ENCODE data around the gene METRN.

Gene METRN

DNA sequence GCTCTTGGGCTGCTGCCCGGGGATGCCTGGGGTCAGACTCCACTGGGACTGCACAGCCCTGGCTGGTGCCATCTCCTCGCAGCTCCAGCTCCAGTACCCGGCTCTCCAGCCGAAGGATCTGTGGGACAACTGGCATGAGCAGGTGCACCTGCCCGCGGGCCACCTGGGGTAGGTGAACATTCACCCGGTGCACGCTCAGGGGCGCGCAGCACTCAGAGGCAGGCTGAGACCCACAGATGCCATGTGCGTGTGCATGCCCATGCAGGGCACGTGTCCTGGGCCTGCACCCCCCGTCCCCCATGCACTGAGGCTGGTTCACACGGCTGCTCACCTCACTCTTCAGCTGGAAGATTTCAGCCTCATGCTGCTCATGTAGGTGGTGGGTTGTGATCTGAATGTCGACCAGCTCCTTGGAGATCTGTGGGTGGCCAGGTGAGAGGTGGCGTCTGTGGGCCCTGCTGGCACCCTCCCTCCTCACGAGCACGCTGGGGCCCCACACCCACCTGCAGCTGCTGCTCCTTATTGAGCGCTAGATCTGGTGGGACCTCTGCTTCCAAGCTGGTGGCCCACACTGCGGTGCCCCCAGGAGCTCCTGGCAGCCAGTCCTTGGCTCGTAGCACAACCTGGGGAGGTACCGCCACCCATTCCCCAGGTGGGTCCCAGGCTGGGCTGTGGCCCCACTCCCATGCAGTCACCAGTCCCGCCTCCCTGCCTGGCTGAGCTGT, 10.7 kb downstream of the METRN start:
- TF ChIP-seq GATA2 (IDR thresholded peaks at IDR 0.05; ENCODE audit: low read depth, low read length) (no peak), GATA3 (IDR thresholded peaks at IDR 0.05; ENCODE audit: low read depth, low read length) (no peak)

DNA sequence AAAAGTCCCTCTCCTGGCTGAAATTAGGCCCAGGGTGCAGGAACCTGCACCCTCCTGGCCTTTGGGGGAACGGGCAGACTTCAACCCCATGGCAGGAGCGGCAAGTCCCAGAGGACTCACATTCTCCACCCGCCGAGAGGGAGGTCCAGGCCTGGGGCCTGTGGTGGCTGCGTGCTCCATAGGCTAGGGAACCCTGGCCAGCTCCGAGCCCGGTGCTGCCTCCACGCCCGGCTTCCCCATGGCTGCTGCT, 11.2 kb downstream of the METRN start:
- no peak for TF ChIP-seq GATA3 (IDR thresholded peaks at IDR 0.05; ENCODE audit: low read depth, low read length)
- no peak for TF ChIP-seq GATA2 (IDR thresholded peaks at IDR 0.05; ENCODE audit: low read depth, low read length)

DNA sequence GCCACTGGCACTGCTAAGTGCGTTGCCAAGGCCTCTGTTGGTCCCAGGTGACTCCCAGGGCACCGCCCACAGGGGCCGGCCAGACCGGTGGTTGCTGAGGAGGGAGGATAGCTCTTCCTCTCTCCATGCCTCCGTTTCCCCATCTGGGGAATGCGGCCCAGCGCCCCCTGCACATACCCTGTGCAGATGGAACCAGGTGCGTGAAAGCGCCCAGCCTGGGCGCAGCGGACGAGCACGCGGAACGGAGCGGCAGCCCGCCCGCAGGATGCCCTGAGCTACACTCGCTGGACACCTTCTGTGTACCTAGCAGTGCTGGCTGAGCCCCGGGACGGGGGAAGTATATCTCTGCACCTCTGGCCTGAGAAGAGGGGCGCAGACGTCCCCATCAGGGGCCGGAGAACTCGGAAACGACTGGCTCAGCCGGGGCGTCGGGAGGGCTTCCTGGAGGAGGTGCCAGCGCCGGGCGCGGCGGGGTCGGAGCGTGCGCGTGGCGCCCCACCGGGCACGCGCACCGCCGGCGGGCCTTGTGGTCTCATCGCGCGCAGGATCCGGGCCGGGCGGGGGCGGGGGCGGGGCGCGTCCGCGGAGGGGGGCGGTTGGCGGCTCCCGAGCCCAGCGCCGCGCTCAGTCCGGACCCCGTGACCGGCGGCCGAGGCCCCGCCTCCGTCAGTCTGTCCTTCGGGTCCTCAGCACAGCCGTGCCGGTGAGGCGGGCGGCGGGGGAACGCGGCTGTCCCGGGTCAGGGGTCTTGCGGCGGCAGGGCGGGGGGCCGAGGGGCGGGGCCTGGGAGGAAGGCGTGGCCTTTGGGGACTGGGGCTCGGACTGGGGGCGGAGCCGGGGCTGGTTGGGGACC, 11.7 kb downstream of the METRN start, which contains the start of the genes CCDC78 and HAGHL:
TSS of gene CCDC78 (minus strand) at position 6 of the 853 bp plus-strand sequence. CDS start 76 bp downstream, outside the sequence.
TSS of gene HAGHL (plus strand) at position 669 of the 853 bp plus-strand sequence. CDS start 404 bp downstream, outside the sequence.
- TF ChIP-seq GATA3 (IDR thresholded peaks at IDR 0.05; ENCODE audit: low read depth, low read length) (no peak), GATA2 (IDR thresholded peaks at IDR 0.05; ENCODE audit: low read depth, low read length) (no peak)

DNA sequence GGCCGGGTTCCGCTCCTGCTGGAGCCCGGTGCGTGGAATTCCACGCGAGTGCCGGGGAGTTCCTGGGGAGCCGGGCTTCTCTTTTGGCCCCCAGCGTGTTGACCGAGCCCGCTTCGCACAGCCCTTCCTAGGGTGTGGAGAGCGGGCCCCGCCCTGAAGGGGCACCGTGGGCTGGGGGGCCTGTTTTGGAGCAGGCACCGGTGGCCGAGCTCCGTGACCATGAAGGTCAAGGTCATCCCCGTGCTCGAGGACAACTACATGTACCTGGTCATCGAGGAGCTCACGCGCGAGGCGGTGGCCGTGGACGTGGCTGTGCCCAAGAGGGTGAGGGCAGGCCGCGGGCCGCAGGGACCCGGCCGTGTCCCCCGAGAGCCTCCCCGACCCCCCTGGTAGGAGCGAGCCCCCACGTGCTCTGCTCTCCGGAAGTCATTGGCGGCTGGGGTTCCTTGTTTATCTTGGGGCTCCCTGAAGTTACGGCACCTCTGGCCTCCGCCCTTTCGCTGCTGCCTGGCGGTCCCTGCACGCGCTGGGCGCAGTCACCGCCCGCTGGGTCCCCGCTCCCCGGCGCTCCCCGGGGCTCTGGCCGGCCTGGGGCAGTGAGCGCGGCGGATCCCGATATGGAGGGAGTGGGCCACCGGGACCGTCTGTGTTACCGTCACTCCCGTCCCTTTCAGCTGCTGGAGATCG, 12.5 kb downstream of the METRN start:
- TF ChIP-seq GATA2 (IDR thresholded peaks at IDR 0.05; ENCODE audit: low read depth, low read length), result no peak
- no peak for TF ChIP-seq GATA3 (IDR thresholded peaks at IDR 0.05; ENCODE audit: low read depth, low read length)

DNA sequence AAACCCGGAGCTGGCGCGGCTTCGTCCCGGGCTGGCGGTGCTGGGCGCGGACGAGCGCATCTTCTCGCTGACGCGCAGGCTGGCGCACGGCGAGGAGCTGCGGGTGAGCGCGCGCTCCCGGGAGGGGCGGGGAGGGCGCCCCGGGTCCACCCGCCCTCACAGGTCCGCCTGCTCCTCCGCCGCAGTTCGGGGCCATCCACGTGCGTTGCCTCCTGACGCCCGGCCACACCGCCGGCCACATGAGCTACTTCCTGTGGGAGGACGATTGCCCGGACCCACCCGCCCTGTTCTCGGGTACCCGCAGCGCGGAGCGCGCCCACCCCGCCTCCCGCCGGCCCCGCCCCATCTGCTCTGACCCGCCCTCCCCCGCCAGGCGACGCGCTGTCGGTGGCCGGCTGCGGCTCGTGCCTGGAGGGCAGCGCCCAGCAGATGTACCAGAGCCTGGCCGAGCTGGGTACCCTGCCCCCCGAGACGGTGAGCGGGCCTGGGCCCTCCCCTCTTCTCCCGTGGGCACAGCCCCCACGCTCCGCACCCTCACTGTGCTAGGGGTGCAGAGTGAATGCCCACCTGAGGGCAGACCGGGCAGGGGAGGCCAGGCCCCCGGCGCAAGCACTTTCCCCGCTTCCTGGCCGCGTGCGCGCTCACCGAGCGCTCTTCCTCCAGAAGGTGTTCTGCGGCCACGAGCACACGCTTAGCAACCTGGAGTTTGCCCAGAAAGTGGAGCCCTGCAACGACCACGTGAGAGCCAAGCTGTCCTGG, 13.4 kb downstream of the METRN start:
- TF ChIP-seq GATA3 (IDR thresholded peaks at IDR 0.05; ENCODE audit: low read depth, low read length) (no peak), GATA2 (IDR thresholded peaks at IDR 0.05; ENCODE audit: low read depth, low read length) (no peak)

DNA sequence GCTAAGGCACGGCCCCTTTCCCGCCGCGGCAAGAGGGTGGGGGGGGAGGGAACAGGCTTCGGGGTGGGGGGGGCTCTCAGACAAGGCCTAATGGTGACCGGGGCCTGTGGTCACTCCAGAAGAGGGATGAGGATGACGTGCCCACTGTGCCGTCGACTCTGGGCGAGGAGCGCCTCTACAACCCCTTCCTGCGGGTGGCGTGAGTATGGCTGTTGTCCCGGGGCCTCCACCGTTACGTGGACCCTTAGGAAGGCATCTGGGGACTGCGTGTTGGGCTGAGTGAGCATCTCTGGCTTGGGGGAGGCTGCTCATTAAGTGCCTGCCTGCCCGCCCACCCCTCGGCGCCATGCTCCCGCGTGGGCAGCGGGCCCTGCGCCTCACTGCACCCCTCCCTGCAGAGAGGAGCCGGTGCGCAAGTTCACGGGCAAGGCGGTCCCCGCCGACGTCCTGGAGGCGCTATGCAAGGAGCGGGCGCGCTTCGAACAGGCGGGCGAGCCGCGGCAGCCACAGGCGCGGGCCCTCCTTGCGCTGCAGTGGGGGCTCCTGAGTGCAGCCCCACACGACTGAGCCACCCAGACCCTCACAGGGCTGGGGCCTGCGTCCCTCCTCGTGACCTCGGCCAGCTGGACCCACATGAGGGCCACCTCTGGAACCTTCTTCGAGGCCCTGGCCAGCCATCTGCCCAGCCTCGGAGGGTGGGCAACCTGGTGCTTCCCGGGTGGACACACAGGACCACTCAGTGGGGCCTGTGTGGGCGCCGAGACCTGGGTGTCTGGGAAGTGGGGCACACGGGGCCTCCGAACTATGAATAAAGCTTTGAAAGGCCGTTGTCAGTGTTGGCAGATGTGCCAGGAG, 14.2 kb downstream of the METRN start:
- no peak for TF ChIP-seq GATA3 (IDR thresholded peaks at IDR 0.05; ENCODE audit: low read depth, low read length)

DNA sequence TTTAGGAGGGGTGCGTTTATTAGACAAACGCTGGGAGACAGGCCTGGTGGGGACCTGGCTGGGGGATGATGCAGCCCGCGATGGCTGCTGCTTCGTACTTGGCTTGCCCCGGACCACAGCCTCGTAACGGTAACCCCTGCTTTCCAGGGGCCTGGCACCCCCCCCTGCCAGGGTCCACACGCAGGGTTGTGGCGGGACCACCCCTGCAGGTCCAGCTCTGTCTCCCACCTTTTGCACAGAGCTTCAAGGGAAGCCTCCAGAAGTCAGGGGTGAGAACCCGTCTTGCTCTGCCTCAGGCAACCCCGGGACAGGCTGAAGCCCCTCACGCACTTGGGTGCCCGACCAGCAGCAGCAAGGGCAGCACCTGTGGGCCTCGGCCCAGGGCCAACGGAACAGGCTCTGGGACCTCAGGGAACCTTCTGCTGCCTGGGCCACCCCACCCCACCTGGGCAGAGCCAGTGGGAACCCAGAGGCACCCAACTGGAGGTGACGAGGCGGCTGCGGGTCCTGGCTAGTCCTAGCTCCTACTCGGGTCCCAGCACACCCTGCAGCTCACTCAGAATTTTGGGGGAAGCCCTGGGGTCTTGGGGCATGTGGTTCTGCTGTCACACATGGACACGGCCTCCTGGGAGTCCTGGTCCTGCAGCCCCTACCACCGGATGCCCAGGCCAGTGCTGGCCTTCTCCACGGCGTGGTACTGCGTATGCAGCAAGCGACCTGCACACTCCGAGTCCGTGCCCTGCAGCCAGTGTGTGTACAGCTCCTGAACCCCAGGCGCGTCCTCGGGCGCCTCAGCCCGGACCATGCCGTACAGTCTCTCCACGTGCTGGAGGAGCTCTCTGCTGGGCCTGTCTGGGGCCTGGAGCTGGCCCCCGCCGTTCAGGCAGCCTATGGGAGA, 15.1 kb downstream of the METRN start:
- TF ChIP-seq GATA2 (IDR thresholded peaks at IDR 0.05; ENCODE audit: low read depth, low read length) (no peak), GATA3 (IDR thresholded peaks at IDR 0.05; ENCODE audit: low read depth, low read length) (no peak)

DNA sequence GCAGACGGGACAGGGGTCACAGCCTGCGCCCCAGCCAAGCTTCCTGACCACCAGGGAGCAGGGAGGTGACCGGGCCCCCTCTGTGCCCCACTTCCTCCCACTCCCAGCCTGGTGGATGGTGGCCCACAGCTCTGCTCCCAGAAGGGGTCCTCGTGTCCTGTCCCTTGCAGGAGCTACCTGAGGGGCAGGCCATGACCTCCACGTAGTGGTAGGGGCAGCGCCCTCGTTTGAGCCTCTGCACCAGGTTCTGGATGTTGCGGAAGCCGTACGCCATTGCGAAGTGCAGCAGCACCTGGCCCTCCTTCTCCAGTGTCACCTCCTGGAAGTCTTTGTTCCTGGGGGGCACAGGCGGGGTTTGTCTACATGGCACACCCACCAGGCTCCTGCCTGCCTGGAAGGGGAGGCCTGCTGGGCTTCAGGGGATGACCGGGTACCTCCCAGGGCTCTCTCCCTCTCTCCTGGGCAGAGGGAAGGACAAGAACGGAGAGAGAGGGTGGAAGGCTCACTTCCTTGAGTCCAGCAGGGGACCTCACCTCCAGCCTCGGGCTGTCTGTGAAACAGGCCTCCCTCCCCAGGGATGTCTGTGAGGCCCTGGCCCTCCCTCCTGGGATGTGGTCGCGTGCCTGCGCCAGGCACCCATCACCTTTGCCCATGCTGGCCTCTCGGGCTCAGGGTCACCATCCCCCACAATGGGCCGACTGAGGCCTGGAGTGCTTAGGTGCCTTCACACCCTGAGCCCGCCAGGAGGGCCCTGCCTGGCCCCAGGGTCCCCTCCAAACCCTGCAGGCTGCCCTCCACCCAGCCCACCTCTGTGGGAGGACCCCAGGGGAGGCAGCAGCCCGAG, 16.0 kb downstream of the METRN start:
- TF ChIP-seq GATA3 (IDR thresholded peaks at IDR 0.05; ENCODE audit: low read depth, low read length), result no peak
- TF ChIP-seq GATA2 (IDR thresholded peaks at IDR 0.05; ENCODE audit: low read depth, low read length), result no peak

DNA sequence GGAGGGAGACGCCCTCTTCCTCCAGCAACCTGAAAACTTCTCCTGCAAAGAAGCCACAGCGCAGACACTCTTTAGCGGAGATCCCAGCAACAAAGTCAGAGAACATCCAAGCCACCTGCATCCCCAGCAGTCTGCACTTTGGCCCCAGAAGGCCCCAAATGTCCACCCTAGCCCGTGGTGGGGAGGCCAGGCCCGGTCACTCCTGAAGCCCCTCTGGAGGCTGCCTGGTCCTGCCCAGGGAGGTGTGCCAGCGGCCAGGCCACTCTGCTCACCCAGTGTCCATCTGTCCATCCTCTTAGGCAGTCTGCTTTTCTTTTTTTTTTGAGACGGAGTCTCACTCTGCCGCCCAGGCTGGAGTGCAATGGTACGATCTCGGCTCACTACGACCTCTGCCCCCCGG, 17.4 kb downstream of the METRN start:
- TF ChIP-seq GATA3 (IDR thresholded peaks at IDR 0.05; ENCODE audit: low read depth, low read length) (no peak), GATA2 (IDR thresholded peaks at IDR 0.05; ENCODE audit: low read depth, low read length) (no peak)

DNA sequence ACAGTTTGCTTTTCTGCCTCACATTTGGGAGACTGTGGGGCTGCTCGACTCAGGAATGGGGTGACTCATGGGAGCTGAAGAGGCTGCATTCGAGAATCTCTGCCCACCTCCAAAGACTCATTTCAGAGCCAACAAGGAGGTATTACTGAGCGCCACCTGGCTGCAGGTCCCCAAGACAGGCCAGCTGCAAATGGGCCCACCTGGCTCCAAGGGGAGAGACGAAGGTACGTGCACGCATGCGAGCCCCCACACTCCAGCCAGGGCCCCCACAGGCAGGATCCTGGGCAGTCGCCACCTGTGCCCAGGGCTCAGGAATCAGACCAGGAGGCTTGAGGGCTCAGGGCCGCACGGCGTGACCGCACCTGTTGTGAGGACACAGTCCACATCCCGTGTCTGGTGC, 18.0 kb downstream of the METRN start:
- no peak for TF ChIP-seq GATA3 (IDR thresholded peaks at IDR 0.05; ENCODE audit: low read depth, low read length)
- no peak for TF ChIP-seq GATA2 (IDR thresholded peaks at IDR 0.05; ENCODE audit: low read depth, low read length)

All from SH-SY5Y (cell line).